ENCODE measurements around the gene NLRP12.
"Not testable (repeated sequence)": the region's sequence is repeated elsewhere in the genome, so short reads cannot be mapped to it uniquely, and the experiment has no call there.

- not testable (repeated sequence) for TF ChIP-seq CTCF (IDR thresholded peaks at IDR 0.05; ENCODE audit: low read depth, low read length, poor library complexity, severe bottlenecking); EZH2phosphoT487 (IDR thresholded peaks at IDR 0.05; ENCODE audit: borderline replicate concordance, low read length)
These were observed 16.1 kb upstream of the NLRP12 start for GRCh38 chr19:53840241-53840640.

All from DOHH2 (cell line).